NB4 (cell line): ENCODE data around the gene FGF2.
"Not testable (repeated sequence)": the region's sequence is repeated elsewhere in the genome, so short reads cannot be mapped to it uniquely, and the experiment has no call there.

Experiments used
- POLR2A ChIP-seq: IDR thresholded peaks from 2 replicates; pipeline ENCODE4 v1.6.1; 2011; ENCODE audit warnings: mild to moderate bottlenecking; ENCODE audit not compliant: insufficient read length; ENCODE audit errors: extremely low read depth
- TF ChIP-seq, protein P1 (sequence below): IDR thresholded peaks from one replicate; pipeline ENCODE4 v1.5.1; 2012; ENCODE audit warnings: low read depth, low read length
- TF ChIP-seq, protein P2 (sequence below): IDR thresholded peaks from 2 replicates; pipeline ENCODE4 v1.6.1; 2011; ENCODE audit warnings: low read depth, low read length

DNA sequence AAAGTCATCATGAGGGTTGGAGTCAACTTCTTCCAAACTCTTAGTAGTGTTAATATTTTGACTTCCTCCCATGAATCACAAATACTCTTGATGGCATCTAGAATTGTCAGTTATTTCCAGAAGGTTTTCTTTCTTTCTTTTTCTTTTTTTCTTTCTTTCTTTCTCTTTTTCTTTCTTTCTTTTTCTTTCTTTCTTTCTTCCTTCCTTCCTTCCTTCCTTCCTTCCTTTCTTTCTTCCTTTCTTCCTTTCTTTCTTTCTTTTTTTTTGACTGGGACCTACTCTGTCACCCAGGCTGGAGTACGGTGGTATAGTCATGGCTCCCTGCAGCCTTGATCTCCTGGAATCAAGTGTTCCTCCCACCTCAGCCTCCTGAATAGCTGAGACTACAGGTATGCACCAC lies 17.8 kb downstream of the FGF2 start:
- TF ChIP-seq, protein P1, sequence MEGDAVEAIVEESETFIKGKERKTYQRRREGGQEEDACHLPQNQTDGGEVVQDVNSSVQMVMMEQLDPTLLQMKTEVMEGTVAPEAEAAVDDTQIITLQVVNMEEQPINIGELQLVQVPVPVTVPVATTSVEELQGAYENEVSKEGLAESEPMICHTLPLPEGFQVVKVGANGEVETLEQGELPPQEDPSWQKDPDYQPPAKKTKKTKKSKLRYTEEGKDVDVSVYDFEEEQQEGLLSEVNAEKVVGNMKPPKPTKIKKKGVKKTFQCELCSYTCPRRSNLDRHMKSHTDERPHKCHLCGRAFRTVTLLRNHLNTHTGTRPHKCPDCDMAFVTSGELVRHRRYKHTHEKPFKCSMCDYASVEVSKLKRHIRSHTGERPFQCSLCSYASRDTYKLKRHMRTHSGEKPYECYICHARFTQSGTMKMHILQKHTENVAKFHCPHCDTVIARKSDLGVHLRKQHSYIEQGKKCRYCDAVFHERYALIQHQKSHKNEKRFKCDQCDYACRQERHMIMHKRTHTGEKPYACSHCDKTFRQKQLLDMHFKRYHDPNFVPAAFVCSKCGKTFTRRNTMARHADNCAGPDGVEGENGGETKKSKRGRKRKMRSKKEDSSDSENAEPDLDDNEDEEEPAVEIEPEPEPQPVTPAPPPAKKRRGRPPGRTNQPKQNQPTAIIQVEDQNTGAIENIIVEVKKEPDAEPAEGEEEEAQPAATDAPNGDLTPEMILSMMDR: not testable (repeated sequence)
- not testable (repeated sequence) for TF ChIP-seq POLR2A
- TF ChIP-seq, protein P2, sequence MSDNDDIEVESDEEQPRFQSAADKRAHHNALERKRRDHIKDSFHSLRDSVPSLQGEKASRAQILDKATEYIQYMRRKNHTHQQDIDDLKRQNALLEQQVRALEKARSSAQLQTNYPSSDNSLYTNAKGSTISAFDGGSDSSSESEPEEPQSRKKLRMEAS: not testable (repeated sequence)
